CD4-positive, alpha-beta memory T cell (primary cell): ENCODE data around the gene CD4. TPM values are rescaled to one million over a fixed set of nuclear protein-coding genes. Genes with fewer than 3 reads are reported as not detected.
A peak's percentile ranks its signal among the peaks of the same experiment; 100 is the strongest.

ENCODE experiments used
- CTCF ChIA-PET: fragments of 350-600 bp; sonication (Branson Sonifier 250); formaldehyde crosslinking; loops from one replicate; lab custom pipeline; 2021; ENCODE audit warnings: inconsistent platforms; ENCODE audit not compliant: partially characterized antibody; lab: Charles Lee
- POLR2A ChIA-PET: fragments of 350-600 bp; sonication (Branson Sonifier 250); formaldehyde crosslinking; loops from one replicate; lab custom pipeline; 2021; ENCODE audit not compliant: partially characterized antibody; lab: Charles Lee
- DNase-seq, 5 donors: peaks; one replicate each; pipeline versions ENCODE4 v3.0.0 to v3.0.0-alpha.2; 2020 to 2022; ENCODE audit warnings: mixed read lengths in 1 of 5
- H3K27ac ChIP-seq: one replicate; pipeline ENCODE4 v1.7.0; 2013; ENCODE audit warnings: low read depth, low read length
- H3K27me3 ChIP-seq: 2 replicates; pipeline ENCODE4 v1.7.0; 2013; ENCODE audit warnings: mild to moderate bottlenecking, low read length, moderate library complexity; ENCODE audit not compliant: insufficient read depth
- H3K36me3 ChIP-seq: 2 replicates; pipeline ENCODE4 v1.7.0; 2013; ENCODE audit warnings: mild to moderate bottlenecking, low read length, moderate library complexity; ENCODE audit not compliant: insufficient read depth
- H3K4me1 ChIP-seq: 2 replicates; pipeline ENCODE4 v1.7.0; 2013; ENCODE audit warnings: mild to moderate bottlenecking, low read length, moderate library complexity; ENCODE audit not compliant: insufficient read depth
- H3K4me3 ChIP-seq, 2 donors: one replicate each; pipeline ENCODE4 v1.7.0; 2013; ENCODE audit warnings: low read length in 2 of 2, mild to moderate bottlenecking in 1 of 2
- H3K9me3 ChIP-seq, 2 donors: one replicate each; pipeline ENCODE4 v1.7.0; 2013; ENCODE audit warnings: low read length in 2 of 2, control low read depth in 1 of 2; ENCODE audit not compliant: control insufficient read depth in 1 of 2
- H3K27ac Mint-ChIP-seq, 7 donors: one replicate each; pipeline ENCODE4 v1.8.0; 2020 to 2021; ENCODE audit warnings: mixed read lengths in 7 of 7, mild to moderate bottlenecking in 6 of 7, inconsistent platforms in 3 of 7, moderate library complexity in 3 of 7
- H3K27me3 Mint-ChIP-seq, 2 donors: one replicate each; pipeline ENCODE4 v1.8.0; 2020 to 2021; ENCODE audit warnings: mixed read lengths in 2 of 2
- H3K36me3 Mint-ChIP-seq, 2 donors: one replicate each; pipeline ENCODE4 v1.8.0; 2020 to 2021; ENCODE audit warnings: mixed read lengths in 2 of 2, inconsistent platforms in 1 of 2, mild to moderate bottlenecking in 1 of 2
- H3K4me1 Mint-ChIP-seq, 4 donors: one replicate each; pipeline ENCODE4 v1.8.0; 2020 to 2021; ENCODE audit warnings: mixed read lengths in 4 of 4, mild to moderate bottlenecking in 1 of 4
- H3K4me3 Mint-ChIP-seq, 8 donors: one replicate each; pipeline ENCODE4 v1.8.0; 2020 to 2021; ENCODE audit warnings: mixed read lengths in 8 of 8, mild to moderate bottlenecking in 7 of 8, moderate library complexity in 6 of 8, inconsistent platforms in 3 of 8
- H3K9me3 Mint-ChIP-seq, 8 donors: one replicate each; pipeline ENCODE4 v1.8.0; 2020 to 2021; ENCODE audit warnings: mixed read lengths in 8 of 8, mild to moderate bottlenecking in 5 of 8, inconsistent platforms in 3 of 8, moderate library complexity in 1 of 8
- intact Hi-C: fragments of 100-400 bp; cut with micrococcal nuclease; formaldehyde crosslinking; loops from one replicate; pipeline ENCODE4 v1.15.1; 2023
- polyA plus RNA-seq, 2 donors: library from polyadenylated mRNA; unstranded; fragments of 300-500 nt; fragmentation: Illumina TruSeq; gene quantifications; one replicate each; pipeline ENCODE4 v1.2.3, GENCODE V29; 2021
- total RNA-seq, 2 experiments: library from RNA; stranded (reverse); gene quantifications; one replicate each; pipeline ENCODE4 v1.2.3, GENCODE V29; 2021

The CD4 gene
- total and polyA plus RNA-seq, 4 experiments from 2014 or later: 251 to 456 (median 288) TPM

- Histone ChIP-seq H3K27me3 (peaks cover 20% of the 10 kb centered on the region), H3K4me1 (peaks cover 41% of the 10 kb centered on the region), H3K27ac (peak within 1 kb of the TSS; percentile 18), H3K9me3 (no peaks in the 10 kb centered on the region), H3K4me3 (peak within 1 kb of the TSS in 1 of 2 donors; percentile 17), H3K36me3 (no peaks in the 10 kb centered on the region)
- Mint-ChIP-seq H3K27me3 (peaks cover 13 to 45% of the 10 kb centered on the region in 2 donors), H3K36me3 (no peaks in the 10 kb centered on the region), H3K4me1 (peaks cover 25 to 66% (median 47%) of the 10 kb centered on the region in 4 donors), H3K9me3 (peaks cover 0 to 2% (median 0%) of the 10 kb centered on the region in 8 donors), H3K4me3 (peak within 1 kb of the TSS; percentile 68 to 88 (median 78)), H3K27ac (peak within 1 kb of the TSS; percentile 1 to 80 (median 33))
- ChIA-PET CTCF (interaction anchor here (1.3 to 28.3 kb wide), 4 partner anchors 8 to 56 kb away, joined by 5 to 343 read pairs (median 184); partner anchors contain the start of genes CD4, GPR162, MLF2 and P3H3), POLR2A (interaction anchor here (0.7 to 5.4 kb wide), 5 partner anchors 17 to 164 kb away, joined by 4 to 44 read pairs (median 16); partner anchors contain the start of genes CD4 and MLF2)
- DNase-seq: peak in 1 of 5 donors; percentile 64
- intact Hi-C loops: no loop called here
Measured at GRCh38 chr12:6772331-6772695, 17.0 kb upstream of the CD4 start, which contains the start of gene LAG3. Gene LAG3 (plus strand): TSS chr12:6772520. CDS start chr12:6772853, 333 bp downstream.

GRCh38 chr12:6772726-6773589 lies 16.4 kb upstream of the CD4 start:
- H3K4me1 ChIP-seq: peaks cover 43% of the 10 kb centered on the region
- ChIA-PET POLR2A (interaction anchor here (0.7 to 5.4 kb wide), 5 partner anchors 7 to 165 kb away, joined by 4 to 44 read pairs (median 16); partner anchors contain the start of genes CD4, MLF2 and PTMS), CTCF (interaction anchor here (1.9 to 28.3 kb wide), 4 partner anchors 14 to 55 kb away, joined by 5 to 343 read pairs (median 184); partner anchors contain the start of genes CD4, GPR162, MLF2 and P3H3)
- Mint-ChIP-seq H3K27ac (peak overlapping the region in 5 of 7 donors; percentile 3 to 78 (median 27)), H3K27me3 (peaks cover 9 to 41% of the 10 kb centered on the region in 2 donors), H3K4me3 (peak overlapping the region; percentile 68 to 88 (median 75)), H3K36me3 (no peaks in the 10 kb centered on the region), H3K4me1 (peaks cover 21 to 60% (median 43%) of the 10 kb centered on the region in 4 donors), H3K9me3 (peaks cover 0 to 2% (median 0%) of the 10 kb centered on the region in 8 donors)
- intact Hi-C loops: no loop called here
- no peaks in the 10 kb centered on the region for H3K36me3 ChIP-seq
- H3K27me3 ChIP-seq: peaks cover 17% of the 10 kb centered on the region
- no peak for DNase-seq
- H3K9me3 ChIP-seq: no peaks in the 10 kb centered on the region
- H3K27ac ChIP-seq: peak overlapping the region; percentile 18
- peak overlapping the region in 1 of 2 donors; percentile 17 for H3K4me3 ChIP-seq

DNA sequence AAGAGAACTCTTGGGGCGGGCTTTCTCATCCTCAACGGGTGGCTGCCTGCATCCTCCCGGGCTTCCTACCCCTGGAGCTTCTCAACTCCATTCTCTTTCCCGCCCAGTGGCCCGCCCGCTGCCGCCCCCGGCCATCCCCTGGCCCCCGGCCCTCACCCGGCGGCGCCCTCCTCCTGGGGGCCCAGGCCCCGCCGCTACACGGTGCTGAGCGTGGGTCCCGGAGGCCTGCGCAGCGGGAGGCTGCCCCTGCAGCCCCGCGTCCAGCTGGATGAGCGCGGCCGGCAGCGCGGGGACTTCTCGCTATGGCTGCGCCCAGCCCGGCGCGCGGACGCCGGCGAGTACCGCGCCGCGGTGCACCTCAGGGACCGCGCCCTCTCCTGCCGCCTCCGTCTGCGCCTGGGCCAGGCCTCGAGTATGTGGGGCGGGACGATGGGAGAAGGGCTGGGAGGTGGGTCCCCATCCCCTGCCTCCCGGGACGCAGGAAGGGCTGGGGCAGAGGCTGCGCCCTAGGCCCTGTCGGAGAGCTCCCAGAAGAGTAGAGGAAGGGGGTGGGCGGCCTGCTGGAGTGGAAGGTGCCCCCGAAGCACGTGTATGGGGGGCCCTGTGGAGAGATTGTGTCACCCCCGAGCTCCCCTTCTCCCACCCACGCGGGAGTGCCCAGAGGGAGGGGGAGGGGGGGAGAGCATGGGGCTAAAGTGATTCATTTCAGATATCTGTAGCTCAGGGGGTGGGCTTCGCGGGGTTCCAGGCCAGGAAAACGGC lies 15.6 kb upstream of the CD4 start:
- POLR2A ChIA-PET: interaction anchor here (1.3 to 5.4 kb wide), 10 partner anchors 8 to 99 kb away, joined by 4 to 44 read pairs (median 5); partner anchors contain the start of genes CD4, MLF2, P3H3 and PTMS
- H3K27ac Mint-ChIP-seq: peak overlapping the region in 6 of 7 donors; percentile 64 to 95 (median 79)
- H3K4me1 Mint-ChIP-seq: peaks cover 26 to 62% (median 47%) of the 10 kb centered on the region in 4 donors
- H3K9me3 Mint-ChIP-seq: peaks cover 0 to 5% (median 0%) of the 10 kb centered on the region in 8 donors
- H3K4me3 Mint-ChIP-seq: peak overlapping the region; percentile 61 to 94 (median 83)
- Histone ChIP-seq H3K9me3 (no peaks in the 10 kb centered on the region), H3K4me3 (peak overlapping the region in 1 of 2 donors; percentile 17), H3K36me3 (no peaks in the 10 kb centered on the region), H3K27ac (peak overlapping the region; percentile 18), H3K27me3 (peaks cover 17% of the 10 kb centered on the region), H3K4me1 (peaks cover 50% of the 10 kb centered on the region)
- H3K36me3 Mint-ChIP-seq: peaks cover 0 to 3% of the 10 kb centered on the region in 2 donors
- intact Hi-C loops: no loop called here
- peaks cover 8 to 41% of the 10 kb centered on the region in 2 donors for H3K27me3 Mint-ChIP-seq
- CTCF ChIA-PET: interaction anchor here (0.7 to 28.3 kb wide), 7 partner anchors 8 to 227 kb away, joined by 3 to 343 read pairs (median 4); partner anchors contain the start of genes CD4, GPR162, MLF2 and P3H3
- no peak for DNase-seq

- Mint-ChIP-seq H3K9me3 (peaks cover 0 to 5% (median 0%) of the 10 kb centered on the region in 8 donors), H3K36me3 (peaks cover 0 to 3% of the 10 kb centered on the region in 2 donors), H3K27ac (peak overlapping the region; percentile 68 to 95 (median 89)), H3K27me3 (peaks cover 8 to 36% of the 10 kb centered on the region in 2 donors), H3K4me1 (peaks cover 30 to 70% (median 52%) of the 10 kb centered on the region in 4 donors), H3K4me3 (peak overlapping the region; percentile 47 to 94 (median 81))
- peak in 3 of 5 donors; percentile 35 to 70 (median 43) for DNase-seq
- POLR2A ChIA-PET: interaction anchor here (1.3 to 5.4 kb wide), 11 partner anchors 8 to 98 kb away, joined by 4 to 44 read pairs (median 5); partner anchors contain the start of genes CD4, MLF2, P3H3 and PTMS
- peaks cover 17% of the 10 kb centered on the region for H3K27me3 ChIP-seq
- H3K27ac ChIP-seq: peak overlapping the region; percentile 18
- no peaks in the 10 kb centered on the region for H3K9me3 ChIP-seq
- CTCF ChIA-PET: interaction anchor here (0.7 to 28.3 kb wide), 7 partner anchors 9 to 228 kb away, joined by 3 to 343 read pairs (median 4); partner anchors contain the start of genes CD4, GPR162, MLF2 and P3H3
- intact Hi-C loops: no loop called here
- H3K36me3 ChIP-seq: no peaks in the 10 kb centered on the region
- H3K4me1 ChIP-seq: peaks cover 54% of the 10 kb centered on the region
- peak overlapping the region in 1 of 2 donors; percentile 16 for H3K4me3 ChIP-seq
Measured at GRCh38 chr12:6774499-6775062, 14.7 kb upstream of the CD4 start.

GRCh38 chr12:6775185-6776174 lies 13.8 kb upstream of the CD4 start:
- CTCF ChIA-PET: interaction anchor here (1.9 to 28.3 kb wide), 6 partner anchors 9 to 53 kb away, joined by 5 to 343 read pairs (median 24); partner anchors contain the start of genes CD4, GPR162, MLF2 and P3H3
- POLR2A ChIA-PET: interaction anchor here (1.3 to 5.4 kb wide), 11 partner anchors 8 to 97 kb away, joined by 4 to 44 read pairs (median 5); partner anchors contain the start of genes CD4, MLF2, P3H3 and PTMS
- H3K9me3 Mint-ChIP-seq: peaks cover 0 to 5% (median 0%) of the 10 kb centered on the region in 8 donors
- H3K9me3 ChIP-seq: no peaks in the 10 kb centered on the region
- peak overlapping the region; percentile 18 for H3K27ac ChIP-seq
- no peak for DNase-seq
- peaks cover 8 to 36% of the 10 kb centered on the region in 2 donors for H3K27me3 Mint-ChIP-seq
- peaks cover 0 to 3% of the 10 kb centered on the region in 2 donors for H3K36me3 Mint-ChIP-seq
- peak overlapping the region; percentile 10 to 94 (median 81) for H3K4me3 Mint-ChIP-seq
- H3K4me3 ChIP-seq: no peak overlapping the region
- peaks cover 54% of the 10 kb centered on the region for H3K4me1 ChIP-seq
- peaks cover 17% of the 10 kb centered on the region for H3K27me3 ChIP-seq
- intact Hi-C loops: no loop called here
- H3K36me3 ChIP-seq: no peaks in the 10 kb centered on the region
- peak overlapping the region; percentile 78 to 95 (median 89) for H3K27ac Mint-ChIP-seq
- H3K4me1 Mint-ChIP-seq: peaks cover 30 to 75% (median 56%) of the 10 kb centered on the region in 4 donors
